Neural cell (in vitro differentiated cells): ENCODE data around the gene HIVEP3. TPM values are rescaled to one million over a fixed set of nuclear protein-coding genes. Genes with fewer than 3 reads are reported as not detected.

ENCODE experiments used
- H2AFZ ChIP-seq: fragments of 200-600, 300-800 bp; sonication (generic), shearing (Covaris generic); 2 replicates; pipeline ENCODE4 v1.6.0; 2014; ENCODE audit warnings: low read depth, mild to moderate bottlenecking, antibody characterized with exemption, low read length, moderate library complexity
- H3F3A ChIP-seq: fragments of 200-600 bp; shearing (Covaris generic); 2 replicates; pipeline ENCODE4 v1.6.1; 2016; ENCODE audit warnings: mild to moderate bottlenecking, moderate library complexity, mixed read lengths, antibody characterized with exemption, low read length; ENCODE audit not compliant: insufficient read depth, poor library complexity, severe bottlenecking
- H3K27ac ChIP-seq: fragments of 200-600, 300-800 bp; sonication (generic), shearing (Covaris generic); 2 replicates; pipeline ENCODE4 v1.5.1; 2014; ENCODE audit warnings: mild to moderate bottlenecking, low read length, moderate library complexity
- H3K27me3 ChIP-seq: fragments of 300-800, 200-600 bp; sonication (generic), shearing (Covaris generic); 2 replicates; pipeline ENCODE4 v1.6.0; 2014; ENCODE audit warnings: mild to moderate bottlenecking, low read depth, low read length, moderate library complexity; ENCODE audit not compliant: insufficient read depth
- H3K36me3 ChIP-seq: fragments of 300-800, 200-600 bp; sonication (generic), shearing (Covaris generic); 2 replicates; pipeline ENCODE4 v1.5.1; 2014; ENCODE audit warnings: mild to moderate bottlenecking, antibody characterized with exemption, low read length, moderate library complexity; ENCODE audit not compliant: insufficient read depth
- H3K4me2 ChIP-seq: fragments of 300-800, 200-600 bp; sonication (generic), shearing (Covaris generic); 2 replicates; pipeline ENCODE4 v1.6.0; 2014; ENCODE audit warnings: mild to moderate bottlenecking, low read length
- H3K4me3 ChIP-seq: fragments of 300-800, 200-600 bp; sonication (generic), shearing (Covaris generic); 2 replicates; pipeline ENCODE4 v1.5.1; 2014; ENCODE audit warnings: mild to moderate bottlenecking, low read length, moderate library complexity
- H3K79me2 ChIP-seq: fragments of 200-600 bp; shearing (Covaris generic); replicated peaks from 2 replicates; pipeline ENCODE4 v1.6.0; 2014; ENCODE audit warnings: mild to moderate bottlenecking, low read length, moderate library complexity; ENCODE audit not compliant: insufficient read depth
- H3K9ac ChIP-seq: fragments of 300-800, 200-600 bp; sonication (generic), shearing (Covaris generic); 2 replicates; pipeline ENCODE4 v1.6.1; 2016; ENCODE audit warnings: mild to moderate bottlenecking, low read length, mixed read lengths
- H3K9me2 ChIP-seq: fragments of 200-600 bp; shearing (Covaris generic); 2 replicates; pipeline ENCODE4 v1.6.1; 2016; ENCODE audit warnings: mild to moderate bottlenecking, low read length, mixed read lengths; ENCODE audit not compliant: insufficient read depth
- H3K9me3 ChIP-seq: fragments of 200-600, 300-800 bp; sonication (generic), shearing (Covaris generic); 2 replicates; pipeline ENCODE4 v1.6.1; 2016; ENCODE audit warnings: mild to moderate bottlenecking, mixed run types, low read length, moderate library complexity, mixed read lengths
- H4K20me1 ChIP-seq: fragments of 200-600 bp; shearing (Covaris generic); 2 replicates; pipeline ENCODE4 v1.6.1; 2016; ENCODE audit warnings: mild to moderate bottlenecking, mixed run types; ENCODE audit not compliant: insufficient read depth
- EP300 ChIP-seq: fragments of 450-650 bp; conservative IDR thresholded peaks from 2 replicates; pipeline ENCODE4 v1.6.1; 2014; ENCODE audit warnings: antibody characterized with exemption, mild to moderate bottlenecking, moderate library complexity; ENCODE audit not compliant: poor library complexity, severe bottlenecking
- EZH2 ChIP-seq: fragments of 200-600, 300-800 bp; shearing (Covaris generic), sonication (generic); IDR thresholded peaks from 2 replicates; pipeline ENCODE4 v1.6.1; 2014; ENCODE audit warnings: antibody characterized with exemption, low read length, borderline replicate concordance, mild to moderate bottlenecking; ENCODE audit not compliant: insufficient read depth, poor library complexity, severe bottlenecking
- MXI1 ChIP-seq: fragments of 450-650 bp; conservative IDR thresholded peaks from 2 replicates; pipeline ENCODE4 v1.6.1; 2014; ENCODE audit warnings: antibody characterized with exemption, mild to moderate bottlenecking; ENCODE audit not compliant: poor library complexity, severe bottlenecking
- POLR2AphosphoS5 ChIP-seq: IDR thresholded peaks from 2 replicates; pipeline ENCODE4 v1.6.1; 2012
- RAD21 ChIP-seq: fragments of 450-650 bp; conservative IDR thresholded peaks from 2 replicates; pipeline ENCODE4 v1.6.1; 2014; ENCODE audit warnings: antibody characterized with exemption, mild to moderate bottlenecking, moderate library complexity
- SMC3 ChIP-seq: fragments of 450-650 bp; conservative IDR thresholded peaks from 2 replicates; pipeline ENCODE4 v1.6.1; 2014; ENCODE audit warnings: antibody characterized with exemption, mild to moderate bottlenecking, moderate library complexity; ENCODE audit not compliant: poor library complexity
- TAF1 ChIP-seq: IDR thresholded peaks from 2 replicates; pipeline ENCODE4 v1.6.1; 2012; ENCODE audit warnings: low read depth
- polyA plus RNA-seq: library from polyadenylated mRNA; depleted of rRNA; stranded (reverse); fragments of >200 nt; gene quantifications from 2 replicates; pipeline ENCODE4 v1.2.3, GENCODE V29; 2014
- TF ChIP-seq, protein P1 (sequence below): fragments of 450-650 bp; IDR thresholded peaks from 2 replicates; pipeline ENCODE4 v1.5.1; 2014; ENCODE audit warnings: antibody characterized with exemption, mild to moderate bottlenecking, moderate library complexity; ENCODE audit not compliant: poor library complexity, severe bottlenecking
- TF ChIP-seq, protein P2 (sequence below): IDR thresholded peaks from 2 replicates; pipeline ENCODE4 v1.6.1; 2012; ENCODE audit warnings: borderline replicate concordance

The HIVEP3 gene
- polyA plus RNA-seq, 1 donor from 2014 or later, result 2.6 TPM

DNA sequence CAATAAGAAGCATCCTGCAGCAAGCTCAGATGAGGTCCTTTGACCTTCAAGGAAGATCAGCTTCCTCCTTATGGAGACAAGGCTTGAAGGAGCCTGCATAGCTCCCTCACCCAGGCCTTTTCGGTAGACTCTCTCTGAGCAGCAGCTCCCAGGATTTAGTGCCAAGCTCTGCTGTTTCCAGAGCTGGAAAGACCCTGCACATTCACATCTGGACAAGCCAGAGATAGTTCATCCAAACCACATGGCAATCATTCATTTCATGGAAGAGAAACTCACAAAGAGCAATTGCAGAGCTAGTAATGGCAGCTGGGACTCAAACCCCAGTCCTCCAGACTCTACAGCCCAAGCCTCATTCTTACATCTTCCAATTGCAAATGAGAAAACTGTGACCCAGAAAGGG lies 357.8 kb downstream of the HIVEP3 start:
- H3K27me3 ChIP-seq, result no peaks in the 10 kb centered on the region
- no peaks in the 10 kb centered on the region for H3K36me3 ChIP-seq
- H3F3A ChIP-seq, result no peaks in the 10 kb centered on the region
- no peaks in the 10 kb centered on the region for H3K9me2 ChIP-seq
- no peaks in the 10 kb centered on the region for H3K79me2 ChIP-seq
- H2AFZ ChIP-seq, result no peak overlapping the region
- TF ChIP-seq POLR2AphosphoS5 (no peak), MXI1 (no peak), TAF1 (no peak), RAD21 (no peak), EZH2 (no peak), EP300 (no peak), SMC3 (no peak)
- TF ChIP-seq, protein P1, sequence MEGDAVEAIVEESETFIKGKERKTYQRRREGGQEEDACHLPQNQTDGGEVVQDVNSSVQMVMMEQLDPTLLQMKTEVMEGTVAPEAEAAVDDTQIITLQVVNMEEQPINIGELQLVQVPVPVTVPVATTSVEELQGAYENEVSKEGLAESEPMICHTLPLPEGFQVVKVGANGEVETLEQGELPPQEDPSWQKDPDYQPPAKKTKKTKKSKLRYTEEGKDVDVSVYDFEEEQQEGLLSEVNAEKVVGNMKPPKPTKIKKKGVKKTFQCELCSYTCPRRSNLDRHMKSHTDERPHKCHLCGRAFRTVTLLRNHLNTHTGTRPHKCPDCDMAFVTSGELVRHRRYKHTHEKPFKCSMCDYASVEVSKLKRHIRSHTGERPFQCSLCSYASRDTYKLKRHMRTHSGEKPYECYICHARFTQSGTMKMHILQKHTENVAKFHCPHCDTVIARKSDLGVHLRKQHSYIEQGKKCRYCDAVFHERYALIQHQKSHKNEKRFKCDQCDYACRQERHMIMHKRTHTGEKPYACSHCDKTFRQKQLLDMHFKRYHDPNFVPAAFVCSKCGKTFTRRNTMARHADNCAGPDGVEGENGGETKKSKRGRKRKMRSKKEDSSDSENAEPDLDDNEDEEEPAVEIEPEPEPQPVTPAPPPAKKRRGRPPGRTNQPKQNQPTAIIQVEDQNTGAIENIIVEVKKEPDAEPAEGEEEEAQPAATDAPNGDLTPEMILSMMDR, result no peak
- TF ChIP-seq, protein P2, sequence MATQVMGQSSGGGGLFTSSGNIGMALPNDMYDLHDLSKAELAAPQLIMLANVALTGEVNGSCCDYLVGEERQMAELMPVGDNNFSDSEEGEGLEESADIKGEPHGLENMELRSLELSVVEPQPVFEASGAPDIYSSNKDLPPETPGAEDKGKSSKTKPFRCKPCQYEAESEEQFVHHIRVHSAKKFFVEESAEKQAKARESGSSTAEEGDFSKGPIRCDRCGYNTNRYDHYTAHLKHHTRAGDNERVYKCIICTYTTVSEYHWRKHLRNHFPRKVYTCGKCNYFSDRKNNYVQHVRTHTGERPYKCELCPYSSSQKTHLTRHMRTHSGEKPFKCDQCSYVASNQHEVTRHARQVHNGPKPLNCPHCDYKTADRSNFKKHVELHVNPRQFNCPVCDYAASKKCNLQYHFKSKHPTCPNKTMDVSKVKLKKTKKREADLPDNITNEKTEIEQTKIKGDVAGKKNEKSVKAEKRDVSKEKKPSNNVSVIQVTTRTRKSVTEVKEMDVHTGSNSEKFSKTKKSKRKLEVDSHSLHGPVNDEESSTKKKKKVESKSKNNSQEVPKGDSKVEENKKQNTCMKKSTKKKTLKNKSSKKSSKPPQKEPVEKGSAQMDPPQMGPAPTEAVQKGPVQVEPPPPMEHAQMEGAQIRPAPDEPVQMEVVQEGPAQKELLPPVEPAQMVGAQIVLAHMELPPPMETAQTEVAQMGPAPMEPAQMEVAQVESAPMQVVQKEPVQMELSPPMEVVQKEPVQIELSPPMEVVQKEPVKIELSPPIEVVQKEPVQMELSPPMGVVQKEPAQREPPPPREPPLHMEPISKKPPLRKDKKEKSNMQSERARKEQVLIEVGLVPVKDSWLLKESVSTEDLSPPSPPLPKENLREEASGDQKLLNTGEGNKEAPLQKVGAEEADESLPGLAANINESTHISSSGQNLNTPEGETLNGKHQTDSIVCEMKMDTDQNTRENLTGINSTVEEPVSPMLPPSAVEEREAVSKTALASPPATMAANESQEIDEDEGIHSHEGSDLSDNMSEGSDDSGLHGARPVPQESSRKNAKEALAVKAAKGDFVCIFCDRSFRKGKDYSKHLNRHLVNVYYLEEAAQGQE, result no peak
- H3K27ac ChIP-seq, result no peak overlapping the region
- no peaks in the 10 kb centered on the region for H4K20me1 ChIP-seq
- H3K9ac ChIP-seq, result no peak overlapping the region
- H3K9me3 ChIP-seq, result no peaks in the 10 kb centered on the region
- no peak overlapping the region for H3K4me2 ChIP-seq
- no peak overlapping the region for H3K4me3 ChIP-seq

DNA sequence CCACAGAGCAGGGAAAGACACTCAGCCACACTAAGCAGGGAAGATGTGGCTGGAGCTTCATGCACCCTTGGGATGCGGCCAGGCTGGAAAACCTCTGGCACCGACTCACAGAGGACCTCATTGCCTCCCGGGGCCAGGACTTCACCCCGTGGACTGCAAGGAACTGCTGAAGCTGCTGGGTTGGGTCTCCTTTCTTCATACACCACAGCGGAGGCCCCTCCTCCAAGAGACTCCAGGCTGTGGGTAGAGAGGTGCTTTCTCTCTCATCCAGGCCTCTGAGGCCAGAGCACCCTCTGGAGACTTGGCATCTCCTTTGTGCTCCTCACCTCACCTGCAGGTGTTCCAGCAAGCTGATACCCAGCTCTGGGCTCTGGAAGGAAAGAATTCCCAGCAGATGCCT lies 358.2 kb downstream of the HIVEP3 start:
- H3K4me3 ChIP-seq, result no peak overlapping the region
- no peaks in the 10 kb centered on the region for H3K27me3 ChIP-seq
- no peak for TF ChIP-seq POLR2AphosphoS5
- no peak for TF ChIP-seq EP300
- TF ChIP-seq EZH2, result no peak
- TF ChIP-seq RAD21, result no peak
- no peak for TF ChIP-seq SMC3
- no peak for TF ChIP-seq TAF1
- TF ChIP-seq, protein P2, result no peak
- TF ChIP-seq, protein P1, result no peak
- TF ChIP-seq MXI1, result no peak
- no peaks in the 10 kb centered on the region for H3K9me2 ChIP-seq
- H3K9me3 ChIP-seq, result no peaks in the 10 kb centered on the region
- no peaks in the 10 kb centered on the region for H3F3A ChIP-seq
- no peak overlapping the region for H2AFZ ChIP-seq
- no peak overlapping the region for H3K27ac ChIP-seq
- no peaks in the 10 kb centered on the region for H4K20me1 ChIP-seq
- H3K4me2 ChIP-seq, result no peak overlapping the region
- no peak overlapping the region for H3K9ac ChIP-seq
- no peaks in the 10 kb centered on the region for H3K36me3 ChIP-seq
- no peaks in the 10 kb centered on the region for H3K79me2 ChIP-seq
